Pancreas (tissue), 10 donors: Measurements from ENCODE around the gene EPG5. TPM values are rescaled to one million over a fixed set of nuclear protein-coding genes. Genes with fewer than 3 reads are reported as not detected.
"Not testable (repeated sequence)": the region's sequence is repeated elsewhere in the genome, so short reads cannot be mapped to it uniquely, and the experiment has no call there.

Experiments used
- ATAC-seq, 4 donors: fragments of 200-7000 bp; cut with Tn5 transposase; one replicate each; pipeline versions ENCODE4 v1.8.0 to v1.9.1; 2020; ENCODE audit warnings: mild to moderate bottlenecking in 4 of 4, moderate library complexity in 4 of 4
- DNase-seq, 6 donors: peaks; one replicate each; pipeline ENCODE4 v3.0.0-alpha.2; 2020
- FAIRE-seq: peaks from 2 replicates; lab custom pipeline; 2012; peaks lifted over from hg19 to GRCh38; lab: Jason Lieb, UNC
- H3K27ac ChIP-seq, 4 donors: fragments of 200-600 bp; sonication (generic); 1 replicate in 3 of 4; 2 replicates in 1 of 4; pipeline versions ENCODE4 v1.5.0 to v1.8.0; 2020
- H3K27me3 ChIP-seq, 4 donors: fragments of 200-600 bp; one replicate each; pipeline ENCODE4 v1.8.0; 2021
- H3K36me3 ChIP-seq, 3 donors: fragments of 200-600 bp; sonication (generic) in 1 of 3; one replicate each; pipeline versions ENCODE4 v1.5.0 to v1.8.0; 2020 to 2021
- H3K4me1 ChIP-seq, 3 donors: fragments of 200-600 bp; one replicate each; pipeline ENCODE4 v1.8.0; 2021
- H3K4me3 ChIP-seq, 4 donors: fragments of 200-600 bp; sonication (generic) in 2 of 4; one replicate each; pipeline versions ENCODE4 v1.5.0 to v1.8.0; 2020 to 2021
- H3K9me3 ChIP-seq, 4 donors: fragments of 200-600 bp; one replicate each; pipeline ENCODE4 v1.8.0; 2021
- CTCF ChIP-seq, 4 donors: fragments of 200-600 bp; sonication (generic) in 3 of 4; IDR thresholded peaks; one replicate each; pipeline versions ENCODE4 v1.5.0 to v1.8.0; 2021; ENCODE audit warnings: antibody characterized with exemption in 4 of 4
- WGBS, 2 donors: extraction: QIAGEN DNeasy Blood & Tissue Kit; methylation state at CpG; one replicate each; pipeline ENCODE4 v1.1.7; 2013; 5-methylcytosine and 5-hydroxymethylcytosine counted together
- intact Hi-C, 3 donors: fragments of 100-400 bp; cut with DNase I; formaldehyde crosslinking; loops; one replicate each; pipeline versions ENCODE4 v1.11.1 to v1.14.2; 2022
- polyA plus RNA-seq, 2 donors: library from polyadenylated mRNA; stranded (reverse); fragments of 200-250 nt; gene quantifications; one replicate each; pipeline ENCODE4 v1.2.3, GENCODE V29; 2013
- total RNA-seq, 6 donors: library from RNA; stranded (reverse); fragmentation: NEBNext Ultra II Directional in 4 of 6; extraction: Animal tissue kit (Norgen Biotek cat#: 25700) in 4 of 6; gene quantifications; one replicate each; pipeline versions ENCODE4 v1.2.1 to v1.2.4, GENCODE V29; 2021 to 2023
- donor health status: healthy with polysubstance abuse.
- donor health status: DM: no; HTN: no; CAD: no; lungs with moderate emphysema.
- donor health status: DM: no; HTN: no; CAD: no.
- donor health status: control.
- donor health status: control.
- donor health status: Bipolar disorder and iron deficiency.
- donor health status: DM: yes; HTN: yes; CAD: no.
- donor health status: DM: no; HTN: no; CAD: no.
- donor health status: DM: no; HTN: no; CAD: no.
- donor health status: DM: yes; HTN: yes; CAD: no.

Gene EPG5
- total and polyA plus RNA-seq, 8 donors, result 4.9 to 18.4 (median 10.1) TPM

GRCh38 chr18:45825258-45826044, 141.7 kb downstream of the EPG5 start, which contains the start of gene SIGLEC15:
SIGLEC15 (plus strand) TSS chr18:45825675; CDS start chr18:45825729, 54 bp downstream.
- 75 to 80% methylated on average over 11 to 12 of the region's 12 CpGs for WGBS, 2 donors
- no peaks in the 10 kb centered on the region for H3K27me3 ChIP-seq
- no peak for ATAC-seq
- H3K9me3 ChIP-seq, result no peaks in the 10 kb centered on the region
- no peak within 1 kb of the TSS for H3K27ac ChIP-seq
- no peaks in the 10 kb centered on the region for H3K36me3 ChIP-seq
- H3K4me1 ChIP-seq, result no peaks in the 10 kb centered on the region
- H3K4me3 ChIP-seq, result no peak within 1 kb of the TSS
- no peak for TF ChIP-seq CTCF (IDR thresholded peaks at IDR 0.05)
- no peak for DNase-seq
- intact Hi-C loops, result no loop called here
- FAIRE-seq, result no peak

- no peak for ATAC-seq
- H3K9me3 ChIP-seq, result no peaks in the 10 kb centered on the region
- WGBS, 2 donors, result 74 to 84% methylated on average over 1 of the region's 1 CpG
- H3K4me1 ChIP-seq, result no peaks in the 10 kb centered on the region
- intact Hi-C loops, result no loop called here
- DNase-seq, result no peak
- no peaks in the 10 kb centered on the region for H3K27me3 ChIP-seq
- no peak overlapping the region for H3K4me3 ChIP-seq
- no peak overlapping the region for H3K27ac ChIP-seq
- FAIRE-seq, result no peak
- TF ChIP-seq CTCF (IDR thresholded peaks at IDR 0.05), result no peak
- no peaks in the 10 kb centered on the region for H3K36me3 ChIP-seq
These were observed 145.4 kb downstream of the EPG5 start for GRCh38 chr18:45821711-45822110.

GRCh38 chr18:45821026-45821425, 146.1 kb downstream of the EPG5 start:
- FAIRE-seq, result no peak
- Histone ChIP-seq H3K4me1 (no peaks in the 10 kb centered on the region), H3K27me3 (no peaks in the 10 kb centered on the region), H3K9me3 (no peaks in the 10 kb centered on the region), H3K4me3 (no peak overlapping the region), H3K36me3 (no peaks in the 10 kb centered on the region), H3K27ac (no peak overlapping the region)
- intact Hi-C loops, result no loop called here
- ATAC-seq, result no peak
- 78 to 79% methylated on average over 2 of the region's 2 CpGs for WGBS, 2 donors
- no peak for DNase-seq
- TF ChIP-seq CTCF (IDR thresholded peaks at IDR 0.05), result no peak

GRCh38 chr18:45820106-45820745, 146.9 kb downstream of the EPG5 start:
- TF ChIP-seq CTCF (IDR thresholded peaks at IDR 0.05), result no peak
- 63 to 76% methylated on average over 3 of the region's 3 CpGs for WGBS, 2 donors
- Histone ChIP-seq H3K4me3 (no peak overlapping the region), H3K27ac (no peak overlapping the region), H3K9me3 (no peaks in the 10 kb centered on the region), H3K4me1 (no peaks in the 10 kb centered on the region), H3K36me3 (no peaks in the 10 kb centered on the region), H3K27me3 (no peaks in the 10 kb centered on the region)
- intact Hi-C loops, result no loop called here
- DNase-seq (no peak), FAIRE-seq (no peak), ATAC-seq (no peak)

GRCh38 chr18:45818765-45819164, 148.4 kb downstream of the EPG5 start:
- H3K36me3 ChIP-seq, H3K9me3 ChIP-seq, FAIRE-seq, H3K27ac ChIP-seq, intact Hi-C loops, DNase-seq, ATAC-seq, H3K4me1 ChIP-seq, H3K4me3 ChIP-seq, H3K27me3 ChIP-seq: not testable (repeated sequence)
- 84 to 94% methylated on average over 8 of the region's 8 CpGs for WGBS, 2 donors
